Uterus (tissue), 4 donors: Measurements from ENCODE around the gene ABCB10. TPM values are rescaled to one million over a fixed set of nuclear protein-coding genes. Genes with fewer than 3 reads are reported as not detected.
"Not testable (repeated sequence)": the region's sequence is repeated elsewhere in the genome, so short reads cannot be mapped to it uniquely, and the experiment has no call there.

Source experiments
- DNase-seq, 2 donors: peaks; one replicate each; pipeline ENCODE4 v3.0.0-alpha.2; 2019 to 2020
- H3K27ac ChIP-seq, 2 donors: fragments of 200-600 bp; sonication (generic); 1 replicate in 1 of 2; 2 replicates in 1 of 2; pipeline ENCODE4 v1.5.1; 2016 to 2018
- H3K27me3 ChIP-seq, 2 donors: fragments of 200-600 bp; sonication (generic); one replicate each; pipeline ENCODE4 v1.5.1; 2018 to 2019; ENCODE audit warnings: control low read depth in 1 of 2
- H3K36me3 ChIP-seq, 2 donors: fragments of 200-600 bp; sonication (generic); one replicate each; pipeline ENCODE4 v1.5.1; 2019; ENCODE audit warnings: control low read depth in 1 of 2
- H3K4me1 ChIP-seq, 2 donors: fragments of 200-600 bp; sonication (generic); one replicate each; pipeline ENCODE4 v1.5.1; 2018 to 2019; ENCODE audit warnings: control low read depth in 1 of 2
- H3K4me3 ChIP-seq, 2 donors: fragments of 200-600 bp; sonication (generic); 1 replicate in 1 of 2; 2 replicates in 1 of 2; pipeline ENCODE4 v1.5.1; 2018 to 2019; ENCODE audit warnings: mild to moderate bottlenecking in 1 of 2
- H3K9me3 ChIP-seq, 2 donors: fragments of 200-600 bp; sonication (generic); one replicate each; pipeline ENCODE4 v1.5.1; 2019; ENCODE audit warnings: control low read depth in 1 of 2
- POLR2A ChIP-seq, 2 donors: fragments of 450-650 bp; IDR thresholded peaks; one replicate each; pipeline ENCODE4 v1.6.1; 2016; ENCODE audit warnings: antibody characterized with exemption in 2 of 2, mild to moderate bottlenecking in 1 of 2, moderate library complexity in 1 of 2
- intact Hi-C: fragments of 100-400 bp; cut with DNase I; formaldehyde crosslinking; loops from one replicate; pipeline ENCODE4 v1.15.1; 2023; ENCODE audit warnings: low total_unique reads
- total RNA-seq, 4 donors: library from RNA; depleted of rRNA in 3 of 4; stranded (reverse); fragments of >200 nt in 3 of 4; gene quantifications; one replicate each; pipeline versions ENCODE4 v1.1.0 to v1.2.4, GENCODE V29; 2014 to 2023
- TF ChIP-seq, protein P1 (sequence below), 4 experiments: fragments of 200-600 bp in 2 of 4; fragments of 450-650 bp in 2 of 4; sonication (generic) in 2 of 4; IDR thresholded peaks; one replicate each; pipeline ENCODE4 v1.5.1; 2016 to 2019; ENCODE audit warnings: antibody characterized with exemption in 4 of 4, mild to moderate bottlenecking in 2 of 4, moderate library complexity in 1 of 4
- donor health status: DM: yes; HTN: yes; CAD: no.

ABCB10 gene
- total RNA-seq, 4 donors from 2014 or later: 4.7 to 26.8 (median 15.4) TPM

DNA sequence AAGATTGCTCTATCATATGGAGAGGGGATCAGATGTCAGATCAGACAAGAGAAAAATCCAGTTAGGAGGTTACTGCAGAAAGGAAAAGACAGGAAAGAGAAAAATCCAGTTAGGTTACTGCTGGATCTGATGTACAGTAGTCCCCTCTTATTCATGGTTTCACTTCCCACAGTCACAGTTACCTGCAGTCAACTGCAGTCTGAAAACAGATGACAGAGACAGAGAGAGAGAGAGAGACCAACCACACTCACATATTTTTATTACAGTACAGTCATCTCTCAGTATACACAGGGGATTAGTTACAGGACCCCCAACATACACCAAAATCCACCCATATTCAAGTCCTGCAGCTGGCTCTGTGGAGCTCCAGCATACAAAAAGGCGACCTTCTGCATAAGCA, 79.7 kb downstream of the ABCB10 start:
- Histone ChIP-seq H3K4me1 (no peaks in the 10 kb centered on the region), H3K27ac (no peak overlapping the region), H3K36me3 (no peaks in the 10 kb centered on the region), H3K9me3 (no peaks in the 10 kb centered on the region), H3K27me3 (no peaks in the 10 kb centered on the region), H3K4me3 (no peak overlapping the region)
- no peak for DNase-seq
- TF ChIP-seq POLR2A (IDR thresholded peaks at IDR 0.05): no peak
- TF ChIP-seq, protein P1, sequence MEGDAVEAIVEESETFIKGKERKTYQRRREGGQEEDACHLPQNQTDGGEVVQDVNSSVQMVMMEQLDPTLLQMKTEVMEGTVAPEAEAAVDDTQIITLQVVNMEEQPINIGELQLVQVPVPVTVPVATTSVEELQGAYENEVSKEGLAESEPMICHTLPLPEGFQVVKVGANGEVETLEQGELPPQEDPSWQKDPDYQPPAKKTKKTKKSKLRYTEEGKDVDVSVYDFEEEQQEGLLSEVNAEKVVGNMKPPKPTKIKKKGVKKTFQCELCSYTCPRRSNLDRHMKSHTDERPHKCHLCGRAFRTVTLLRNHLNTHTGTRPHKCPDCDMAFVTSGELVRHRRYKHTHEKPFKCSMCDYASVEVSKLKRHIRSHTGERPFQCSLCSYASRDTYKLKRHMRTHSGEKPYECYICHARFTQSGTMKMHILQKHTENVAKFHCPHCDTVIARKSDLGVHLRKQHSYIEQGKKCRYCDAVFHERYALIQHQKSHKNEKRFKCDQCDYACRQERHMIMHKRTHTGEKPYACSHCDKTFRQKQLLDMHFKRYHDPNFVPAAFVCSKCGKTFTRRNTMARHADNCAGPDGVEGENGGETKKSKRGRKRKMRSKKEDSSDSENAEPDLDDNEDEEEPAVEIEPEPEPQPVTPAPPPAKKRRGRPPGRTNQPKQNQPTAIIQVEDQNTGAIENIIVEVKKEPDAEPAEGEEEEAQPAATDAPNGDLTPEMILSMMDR (IDR thresholded peaks at IDR 0.05): no peak
- intact Hi-C loops: no loop called here

DNA sequence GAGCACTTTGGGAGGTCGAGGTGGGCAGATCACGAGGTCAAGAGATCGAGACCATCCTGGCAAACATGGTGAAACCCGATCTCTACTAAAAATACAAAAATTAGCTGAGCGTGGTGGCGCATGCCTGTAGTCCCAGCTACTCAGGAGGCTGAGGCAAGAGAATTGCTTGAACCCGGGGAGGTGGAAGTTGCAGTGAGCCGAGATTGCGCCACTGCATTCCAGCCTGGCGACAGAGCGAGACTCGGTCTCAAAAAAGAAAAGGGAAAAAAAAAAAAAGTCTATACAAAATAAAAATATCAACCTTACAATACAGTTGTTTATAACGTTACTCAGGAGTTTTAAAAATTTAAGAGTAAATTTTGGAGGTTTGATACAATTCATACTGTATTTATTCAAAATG, 82.6 kb downstream of the ABCB10 start:
- intact Hi-C loops, H3K9me3 ChIP-seq, H3K27me3 ChIP-seq, H3K4me1 ChIP-seq, H3K27ac ChIP-seq, DNase-seq, H3K4me3 ChIP-seq, H3K36me3 ChIP-seq: not testable (repeated sequence)

DNA sequence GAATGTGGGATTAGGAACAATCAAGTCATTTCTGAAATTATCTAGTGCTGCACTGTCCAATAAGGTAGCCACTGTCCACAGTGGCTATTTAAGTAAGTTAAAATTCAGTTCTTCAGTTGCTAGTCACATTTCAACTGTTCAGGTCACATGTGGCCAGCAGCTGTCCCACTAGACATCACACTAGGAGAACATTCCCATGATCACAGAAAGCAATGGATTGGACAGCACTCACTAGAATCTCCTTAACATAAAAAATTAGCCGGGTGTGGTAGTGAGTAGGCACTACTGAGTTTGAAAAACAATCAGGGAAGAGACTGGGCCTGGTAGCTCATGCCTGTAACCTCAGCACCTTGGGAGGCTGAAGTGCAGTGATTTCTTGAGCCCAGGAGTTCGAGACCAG, 84.0 kb downstream of the ABCB10 start:
- H3K27me3 ChIP-seq: no peaks in the 10 kb centered on the region
- intact Hi-C loops: no loop called here
- no peaks in the 10 kb centered on the region for H3K36me3 ChIP-seq
- no peak for DNase-seq
- no peaks in the 10 kb centered on the region for H3K9me3 ChIP-seq
- no peaks in the 10 kb centered on the region for H3K4me1 ChIP-seq
- no peak for TF ChIP-seq POLR2A (IDR thresholded peaks at IDR 0.05)
- TF ChIP-seq, protein P1 (IDR thresholded peaks at IDR 0.05): no peak
- no peak overlapping the region for H3K4me3 ChIP-seq
- no peak overlapping the region for H3K27ac ChIP-seq

DNA sequence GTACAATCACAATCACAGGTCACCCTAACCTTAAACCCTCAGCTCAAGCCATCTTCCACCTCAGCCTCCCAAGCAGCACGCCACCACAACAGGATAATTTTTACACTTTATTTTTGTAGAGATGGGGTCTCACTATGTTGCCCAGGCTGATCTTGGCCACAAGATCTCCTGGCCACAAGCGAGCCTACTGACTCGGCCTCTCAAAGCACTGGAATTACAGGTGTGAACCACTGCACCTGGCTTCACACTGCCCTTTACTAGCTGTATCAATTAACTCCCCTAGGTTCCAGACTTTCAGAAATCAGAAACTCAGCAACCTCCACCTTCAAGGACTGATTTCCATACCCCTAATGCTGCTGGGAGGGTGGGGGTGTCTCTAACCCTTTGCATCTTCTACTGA, 87.3 kb downstream of the ABCB10 start:
- Histone ChIP-seq H3K36me3 (no peaks in the 10 kb centered on the region), H3K27me3 (no peaks in the 10 kb centered on the region), H3K4me1 (no peaks in the 10 kb centered on the region), H3K4me3 (no peak overlapping the region), H3K27ac (no peak overlapping the region), H3K9me3 (no peaks in the 10 kb centered on the region)
- intact Hi-C loops: no loop called here
- no peak for TF ChIP-seq POLR2A (IDR thresholded peaks at IDR 0.05)
- TF ChIP-seq, protein P1 (IDR thresholded peaks at IDR 0.05): no peak
- DNase-seq: no peak

DNA sequence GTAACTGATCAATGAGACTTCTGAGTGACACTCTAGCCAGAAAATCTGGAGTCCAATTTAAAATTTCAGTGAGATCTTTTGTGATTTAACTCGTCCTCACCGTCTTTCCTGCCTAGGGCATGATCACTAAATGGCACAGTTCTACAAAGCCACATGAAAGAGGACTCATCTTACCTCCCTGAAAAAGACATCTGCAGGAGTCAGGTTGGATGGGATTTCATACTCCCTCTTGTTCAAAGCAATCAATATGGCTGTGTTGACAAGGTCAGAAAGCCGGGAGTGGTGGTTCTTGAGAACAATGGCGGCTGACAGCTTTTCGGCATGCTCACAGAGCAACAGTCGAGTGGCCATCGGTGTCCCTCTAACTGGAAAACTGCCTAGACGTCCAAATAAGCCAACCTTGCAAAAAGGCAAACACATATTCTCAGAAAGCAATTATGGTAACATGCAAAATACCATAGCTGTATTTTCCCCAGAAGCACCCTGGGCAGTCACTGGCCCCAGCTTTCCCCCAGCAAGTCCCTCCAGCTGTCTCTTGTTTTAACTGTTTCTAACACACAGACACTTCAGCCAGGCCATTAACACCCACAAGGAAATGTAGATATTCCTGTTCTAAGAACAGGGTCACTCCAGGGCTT, 88.0 kb downstream of the ABCB10 start:
- no peaks in the 10 kb centered on the region for H3K9me3 ChIP-seq
- intact Hi-C loops: no loop called here
- H3K4me3 ChIP-seq: no peak overlapping the region
- no peaks in the 10 kb centered on the region for H3K4me1 ChIP-seq
- DNase-seq: no peak
- H3K36me3 ChIP-seq: no peaks in the 10 kb centered on the region
- TF ChIP-seq, protein P1 (IDR thresholded peaks at IDR 0.05): no peak
- TF ChIP-seq POLR2A (IDR thresholded peaks at IDR 0.05): no peak
- H3K27ac ChIP-seq: no peak overlapping the region
- no peaks in the 10 kb centered on the region for H3K27me3 ChIP-seq

DNA sequence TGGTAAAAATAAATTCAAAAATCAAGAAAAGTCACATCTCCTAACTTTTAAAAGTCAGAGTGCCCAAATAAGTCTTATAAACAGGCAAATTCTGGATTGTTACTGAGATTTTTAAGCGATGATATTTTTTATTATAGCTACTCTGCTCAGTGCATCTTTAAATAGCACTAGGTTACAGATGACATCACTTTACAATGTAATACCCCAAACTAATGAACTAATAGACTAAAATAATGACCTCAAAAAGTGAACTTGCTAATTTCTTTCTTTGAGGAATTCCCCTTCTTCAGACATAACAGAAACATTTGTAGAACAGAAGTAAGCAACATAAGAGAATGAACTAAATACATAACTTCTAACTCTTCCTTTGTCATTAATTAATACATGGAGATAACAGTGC, 91.6 kb downstream of the ABCB10 start:
- intact Hi-C loops: no loop called here
- Histone ChIP-seq H3K4me1 (no peaks in the 10 kb centered on the region), H3K27me3 (no peaks in the 10 kb centered on the region), H3K36me3 (no peaks in the 10 kb centered on the region), H3K4me3 (no peak overlapping the region), H3K27ac (no peak overlapping the region), H3K9me3 (no peaks in the 10 kb centered on the region)
- TF ChIP-seq POLR2A (IDR thresholded peaks at IDR 0.05): no peak
- TF ChIP-seq, protein P1 (IDR thresholded peaks at IDR 0.05): no peak
- no peak for DNase-seq
